CD4-positive, alpha-beta T cell treated with Interleukin-15 for 1 hour (primary cell): ENCODE results near the gene BSPRY.
A peak's percentile ranks its signal among the peaks of the same experiment; 100 is the strongest.
"Not testable (repeated sequence)": the region's sequence is repeated elsewhere in the genome, so short reads cannot be mapped to it uniquely, and the experiment has no call there.

Source experiments
- DNase-seq: peaks from one replicate; pipeline ENCODE4 v3.0.0-alpha.2; 2020

BSPRY gene

GRCh38 chr9:113397203-113397631 is 47.9 kb downstream of the BSPRY start:
- DNase-seq: no peak

- no peak for DNase-seq
These were observed 49.5 kb downstream of the BSPRY start for GRCh38 chr9:113398796-113399195.

GRCh38 chr9:113399646-113400200 is 50.4 kb downstream of the BSPRY start:
- DNase-seq: no peak

GRCh38 chr9:113401027-113401792 is 51.9 kb downstream of the BSPRY start, which contains the start of gene ALAD:
Gene ALAD (minus strand): TSS chr9:113401284. CDS start chr9:113393559, 7,725 bp downstream.
- DNase-seq: peak; percentile 99

- no peak for DNase-seq
These were observed 54.3 kb downstream of the BSPRY start for GRCh38 chr9:113403646-113404045.

- DNase-seq: not testable (repeated sequence)
These were observed 57.0 kb downstream of the BSPRY start for GRCh38 chr9:113406353-113406752.

- DNase-seq: peak; percentile 63
These were observed 57.7 kb downstream of the BSPRY start for GRCh38 chr9:113406873-113407511.

- no peak for DNase-seq
These were observed 60.1 kb downstream of the BSPRY start for GRCh38 chr9:113409481-113409880.

GRCh38 chr9:113409883-113410206 is 60.5 kb downstream of the BSPRY start:
- no peak for DNase-seq

- DNase-seq: peak; percentile 93
These were observed 61.0 kb downstream of the BSPRY start, which contains the start of the genes C9orf43 and POLE3 for GRCh38 chr9:113410207-113410864. Gene C9orf43 (plus strand): TSS chr9:113410747. CDS start chr9:113413494, 2,747 bp downstream. Gene POLE3 (minus strand): TSS chr9:113410675. CDS start chr9:113410293, 382 bp downstream.

- peak; percentile 35 for DNase-seq
These were observed 66.9 kb downstream of the BSPRY start for GRCh38 chr9:113416149-113416721.

GRCh38 chr9:113417370-113417769 is 68.0 kb downstream of the BSPRY start:
- no peak for DNase-seq
